Measurements from ENCODE around the gene NOL3. TPM values are rescaled to one million over a fixed set of nuclear protein-coding genes. Genes with fewer than 3 reads are reported as not detected.

NOL3 gene
- total RNA-seq, 1 donor from 2014 or later: 37.9 TPM

DNA sequence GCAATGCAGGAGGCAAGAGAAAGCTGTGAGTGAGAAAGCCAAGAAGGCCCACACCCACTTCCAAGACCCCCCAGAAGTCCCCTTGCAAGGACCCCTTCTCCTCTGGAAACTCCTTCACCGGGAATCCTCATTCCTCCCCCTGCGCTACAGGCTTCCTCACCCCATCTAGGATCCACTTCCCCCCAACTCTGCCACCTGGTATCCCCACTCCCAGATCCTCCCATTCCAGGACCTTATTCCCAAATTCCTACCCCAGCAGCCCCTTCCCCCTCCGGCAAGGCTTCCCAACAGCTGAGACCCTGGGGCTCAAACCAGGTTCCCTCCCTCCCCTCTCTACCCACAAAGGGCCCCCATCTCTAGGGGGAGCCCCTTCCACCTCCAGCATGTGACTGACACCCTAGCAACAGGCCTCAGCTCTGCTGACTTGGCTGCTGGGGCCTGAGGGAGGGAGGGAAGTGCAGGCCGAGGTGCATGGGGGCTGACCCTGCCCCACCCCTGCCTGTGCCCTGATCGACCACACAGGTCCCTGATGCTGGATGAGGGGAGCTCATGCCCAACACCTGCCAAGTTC lies 3.7 kb upstream of the NOL3 start:
- no peak for ATAC-seq
- no peak for DNase-seq (ENCODE audit: low spot score)
- intact Hi-C loops (cut with DNase I): no loop called here

DNA sequence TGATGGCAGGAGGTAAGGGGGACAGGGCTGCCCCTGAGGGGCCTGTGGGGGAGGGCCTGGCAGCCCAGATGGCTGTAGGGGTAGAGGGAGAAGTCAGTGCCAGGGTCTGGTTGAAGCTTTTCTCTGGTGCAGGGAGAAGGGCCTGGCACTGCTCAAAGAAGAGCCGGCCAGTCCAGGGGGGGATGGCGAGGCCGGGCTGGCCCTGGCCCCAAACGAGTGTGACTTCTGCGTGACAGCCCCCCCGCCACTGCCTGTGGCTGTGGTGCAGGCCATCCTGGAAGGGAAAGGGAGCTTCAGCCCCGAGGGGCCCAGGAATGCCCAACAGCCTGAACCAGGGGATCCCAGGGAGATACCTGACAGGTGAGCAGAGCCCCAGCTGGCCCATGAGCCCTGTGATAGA lies 2.8 kb upstream of the NOL3 start:
- ATAC-seq (no peak), DNase-seq (ENCODE audit: low spot score) (no peak)
- intact Hi-C loops (cut with DNase I): no loop called here

DNA sequence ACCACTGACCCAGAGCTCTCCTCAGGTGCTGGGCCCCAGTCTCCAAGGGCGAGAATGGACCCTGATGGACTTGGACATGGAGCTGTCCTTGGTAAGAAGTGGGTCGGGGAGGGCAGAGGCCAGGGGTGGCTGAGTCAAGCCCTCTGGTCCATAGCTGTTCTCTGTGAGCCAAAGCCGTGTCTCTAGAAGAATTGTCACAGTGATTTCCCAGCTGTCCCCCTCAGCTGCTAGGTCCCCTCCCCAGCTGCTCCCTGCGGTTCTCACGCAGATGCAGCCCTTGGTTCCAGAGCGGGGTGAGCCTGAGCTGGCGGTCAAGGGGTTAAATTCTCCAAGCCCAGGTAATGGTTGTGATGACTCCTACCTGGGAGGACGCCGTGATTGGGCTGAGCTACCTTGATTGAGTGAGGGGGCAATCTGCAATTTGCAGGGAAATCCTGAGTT lies 1.3 kb upstream of the NOL3 start:
- intact Hi-C loops (cut with DNase I): no loop called here
- DNase-seq (ENCODE audit: low spot score) (no peak), ATAC-seq (no peak)

DNA sequence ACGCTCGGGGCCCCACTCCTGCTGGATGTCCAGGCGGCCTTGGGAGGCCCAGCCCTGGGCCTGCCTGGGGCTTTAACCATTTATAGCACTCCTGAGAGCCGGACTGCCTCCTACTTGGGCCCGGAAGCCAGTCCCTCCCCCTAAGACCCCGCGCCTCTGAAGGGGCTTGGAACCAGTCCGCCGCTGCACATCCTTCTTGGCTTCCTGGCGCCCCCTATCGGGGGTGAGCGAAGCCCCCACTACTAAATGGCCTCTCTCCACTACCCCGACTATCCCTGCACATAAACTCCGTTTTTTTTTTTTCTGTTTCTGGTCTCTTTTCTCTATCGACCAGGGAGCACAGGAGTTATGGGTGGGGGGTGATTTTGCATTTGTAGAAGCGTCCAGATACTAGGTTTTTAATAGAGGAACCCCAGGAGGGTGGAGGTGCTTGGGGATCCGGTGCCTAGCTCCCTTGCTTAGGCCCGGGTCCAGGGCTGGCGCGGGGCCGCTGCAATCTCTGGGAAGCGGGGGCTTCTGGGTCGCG lies 633 bp upstream of the NOL3 start:
- intact Hi-C loops (cut with DNase I): no loop called here
- ATAC-seq (no peak), DNase-seq (ENCODE audit: low spot score) (no peak)

DNA sequence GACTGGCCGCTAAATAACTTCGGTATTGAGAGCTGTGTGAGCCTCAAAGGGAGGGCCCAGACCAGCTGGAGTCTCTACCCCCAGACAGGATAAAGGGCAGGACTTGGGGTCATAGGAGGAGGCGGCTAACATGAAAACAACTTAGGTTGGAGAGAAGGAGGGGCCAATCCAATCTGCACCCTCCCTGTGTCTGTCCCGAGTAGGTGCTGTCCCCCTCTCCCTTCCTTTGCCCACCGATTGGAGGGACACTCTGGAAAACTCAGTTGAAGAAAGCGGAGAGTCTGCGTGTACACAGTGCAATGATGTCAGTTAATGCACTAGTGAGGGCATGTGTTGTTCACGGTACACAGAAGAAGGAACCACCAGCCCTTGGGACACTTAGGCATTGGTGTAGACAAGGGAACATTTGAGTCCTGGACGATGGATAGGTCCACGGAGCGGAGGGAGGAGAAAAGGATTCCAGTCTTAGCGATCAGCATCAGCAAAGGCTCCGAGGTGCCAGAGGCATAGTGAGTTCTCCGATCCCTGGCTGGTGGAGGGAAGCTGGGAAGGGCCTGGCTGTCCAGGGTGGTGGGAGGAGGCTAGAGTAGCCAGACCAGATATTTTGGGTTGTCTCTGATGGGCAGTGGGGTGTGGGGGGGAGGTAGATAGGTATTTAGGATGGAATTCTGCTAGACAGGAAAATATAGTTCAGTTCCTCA lies 761 bp downstream of the NOL3 start:
- DNase-seq (ENCODE audit: low spot score) (no peak), ATAC-seq (peak; percentile 46)
- intact Hi-C loops (cut with DNase I): no loop called here

DNA sequence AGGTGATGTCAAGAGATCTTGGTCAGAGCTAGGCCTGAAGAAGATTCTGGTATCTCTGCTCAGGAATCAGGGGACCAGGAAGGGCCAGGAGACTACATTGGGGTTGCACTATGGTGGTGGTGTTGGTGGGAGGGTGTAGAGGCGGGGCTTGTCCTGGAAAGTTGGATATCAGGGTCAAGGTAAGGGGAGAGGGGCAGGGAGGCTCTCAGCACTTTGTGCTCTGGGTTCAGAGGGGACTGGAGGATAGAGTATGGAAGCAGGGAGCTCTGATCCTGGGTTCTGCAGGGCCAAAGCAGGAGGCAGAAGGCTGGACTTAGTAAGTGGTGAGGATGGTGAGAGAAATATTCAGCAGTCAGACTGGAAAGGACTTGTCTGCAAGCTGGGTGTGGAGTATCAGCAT lies 3.0 kb downstream of the NOL3 start:
- ATAC-seq (no peak), DNase-seq (ENCODE audit: low spot score) (no peak)
- intact Hi-C loops (cut with DNase I): no loop called here

DNA sequence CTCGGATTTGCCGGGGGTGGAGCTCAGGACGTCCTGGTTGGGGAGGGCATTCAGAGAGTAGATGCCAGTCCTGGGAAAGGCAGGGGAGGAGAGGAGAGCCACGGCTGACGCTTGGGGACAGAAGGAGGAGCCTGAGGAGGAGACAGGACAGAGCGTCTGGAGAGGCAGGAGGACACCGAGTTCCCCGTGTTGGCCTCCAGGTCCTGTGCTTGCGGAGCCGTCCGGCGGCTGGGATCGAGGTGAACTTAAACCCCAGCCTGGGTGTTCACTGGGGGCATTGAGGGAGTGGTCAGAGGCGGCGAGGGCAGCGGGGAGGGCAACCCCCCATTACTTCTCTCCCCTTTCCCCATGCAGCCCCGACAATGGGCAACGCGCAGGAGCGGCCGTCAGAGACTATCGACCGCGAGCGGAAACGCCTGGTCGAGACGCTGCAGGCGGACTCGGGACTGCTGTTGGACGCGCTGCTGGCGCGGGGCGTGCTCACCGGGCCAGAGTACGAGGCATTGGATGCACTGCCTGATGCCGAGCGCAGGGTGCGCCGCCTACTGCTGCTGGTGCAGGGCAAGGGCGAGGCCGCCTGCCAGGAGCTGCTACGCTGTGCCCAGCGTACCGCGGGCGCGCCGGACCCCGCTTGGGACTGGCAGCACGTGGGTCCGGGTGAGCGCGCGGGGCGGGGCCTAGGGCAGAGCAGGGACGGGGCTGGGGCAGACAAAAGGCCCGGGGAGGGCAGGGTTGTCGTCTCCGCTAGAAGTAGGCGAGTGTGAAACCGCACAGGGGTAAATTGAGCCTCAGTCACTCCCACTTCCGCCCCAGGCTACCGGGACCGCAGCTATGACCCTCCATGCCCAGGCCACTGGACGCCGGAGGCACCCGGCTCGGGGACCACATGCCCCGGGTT lies 3.7 kb downstream of the NOL3 start:
- ATAC-seq (peak; percentile 69), DNase-seq (ENCODE audit: low spot score) (peak; percentile 86)
- intact Hi-C loops (cut with DNase I): no loop called here

DNA sequence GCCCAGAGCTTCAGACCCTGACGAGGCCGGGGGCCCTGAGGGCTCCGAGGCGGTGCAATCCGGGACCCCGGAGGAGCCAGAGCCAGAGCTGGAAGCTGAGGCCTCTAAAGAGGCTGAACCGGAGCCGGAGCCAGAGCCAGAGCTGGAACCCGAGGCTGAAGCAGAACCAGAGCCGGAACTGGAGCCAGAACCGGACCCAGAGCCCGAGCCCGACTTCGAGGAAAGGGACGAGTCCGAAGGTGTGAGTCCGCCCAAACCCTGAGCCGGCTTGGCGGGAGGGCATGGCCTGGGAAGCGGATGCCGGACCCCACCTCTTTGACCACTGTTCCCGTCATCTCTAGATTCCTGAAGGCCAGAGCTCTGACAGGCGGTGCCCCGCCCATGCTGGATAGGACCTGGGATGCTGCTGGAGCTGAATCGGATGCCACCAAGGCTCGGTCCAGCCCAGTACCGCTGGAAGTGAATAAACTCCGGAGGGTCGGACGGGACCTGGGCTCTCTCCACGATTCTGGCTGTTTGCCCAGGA lies 4.4 kb downstream of the NOL3 start:
- no peak for ATAC-seq
- no peak for DNase-seq (ENCODE audit: low spot score)
- intact Hi-C loops (cut with DNase I): no loop called here

DNA sequence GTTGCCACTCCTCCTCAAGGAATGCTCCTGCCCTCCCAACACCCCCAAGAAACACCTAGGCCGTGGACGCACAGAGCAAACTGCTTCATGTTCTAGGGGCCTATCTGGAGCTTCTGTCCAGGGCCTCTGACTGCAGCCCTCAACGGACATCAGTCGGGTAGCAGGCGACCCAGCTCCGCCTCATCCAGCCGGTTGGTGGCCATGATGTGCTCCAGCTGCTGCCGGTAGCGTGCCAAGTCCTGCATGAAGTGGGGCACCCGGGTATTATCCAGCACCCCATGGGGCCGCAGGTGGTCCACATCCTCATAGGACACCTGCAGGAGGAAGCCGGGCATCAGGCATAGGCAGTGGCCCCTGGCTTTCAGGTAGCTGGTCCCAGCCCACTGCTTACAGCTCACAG lies 6.3 kb downstream of the NOL3 start:
- intact Hi-C loops (cut with DNase I): no loop called here
- no peak for DNase-seq (ENCODE audit: low spot score)

DNA sequence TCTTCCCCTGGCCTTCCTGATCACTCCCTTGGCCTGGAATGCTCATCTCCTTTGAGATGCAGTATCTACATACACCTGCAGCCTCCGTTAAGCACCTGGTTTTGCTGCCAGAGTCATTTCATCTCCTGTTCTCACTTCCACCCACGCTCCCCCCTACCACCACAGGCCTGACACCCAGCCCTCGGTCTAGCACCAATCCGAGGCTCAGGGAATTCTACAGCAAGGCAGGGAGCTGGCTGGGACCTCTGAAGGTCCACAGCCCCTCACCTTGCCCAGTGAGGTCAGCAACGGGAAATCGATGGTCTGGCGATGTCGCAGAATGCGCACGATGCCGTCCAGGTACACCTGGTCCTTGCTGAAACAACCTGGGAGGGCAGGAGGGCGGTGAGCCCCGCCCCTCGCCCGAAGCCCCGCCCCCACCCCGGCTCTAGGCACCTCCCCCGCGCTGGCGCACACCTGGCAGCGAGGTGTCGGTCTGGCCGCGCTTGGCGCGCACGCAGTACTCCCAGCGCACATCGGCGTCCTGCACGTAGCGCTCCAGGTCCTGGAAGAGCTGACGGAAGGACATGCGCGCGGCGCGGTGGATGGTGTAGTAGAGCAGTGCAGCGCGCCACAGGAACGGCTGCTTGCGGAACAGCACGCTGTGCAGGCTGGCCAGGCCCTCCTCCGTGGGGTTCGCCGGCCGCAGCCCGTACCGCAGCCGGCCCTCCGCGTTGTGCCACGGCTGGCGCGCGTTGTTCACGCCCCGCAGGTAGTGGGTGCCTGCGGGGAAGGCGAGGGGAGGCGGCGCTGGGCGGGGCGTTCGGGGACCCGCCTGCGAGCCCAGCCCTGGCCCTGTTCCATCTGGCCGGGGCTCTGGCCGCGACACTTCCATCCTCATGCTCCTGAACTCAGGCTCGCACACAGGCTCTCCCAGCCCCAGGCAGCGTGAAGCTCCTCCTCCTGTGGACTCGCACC lies 7.7 kb downstream of the NOL3 start:
- intact Hi-C loops (cut with DNase I): no loop called here
- no peak for DNase-seq (ENCODE audit: low spot score)
- ATAC-seq: no peak

More for the DNA sequence above, 6.3 kb downstream of the NOL3 start:
- ATAC-seq: no peak

DNA sequence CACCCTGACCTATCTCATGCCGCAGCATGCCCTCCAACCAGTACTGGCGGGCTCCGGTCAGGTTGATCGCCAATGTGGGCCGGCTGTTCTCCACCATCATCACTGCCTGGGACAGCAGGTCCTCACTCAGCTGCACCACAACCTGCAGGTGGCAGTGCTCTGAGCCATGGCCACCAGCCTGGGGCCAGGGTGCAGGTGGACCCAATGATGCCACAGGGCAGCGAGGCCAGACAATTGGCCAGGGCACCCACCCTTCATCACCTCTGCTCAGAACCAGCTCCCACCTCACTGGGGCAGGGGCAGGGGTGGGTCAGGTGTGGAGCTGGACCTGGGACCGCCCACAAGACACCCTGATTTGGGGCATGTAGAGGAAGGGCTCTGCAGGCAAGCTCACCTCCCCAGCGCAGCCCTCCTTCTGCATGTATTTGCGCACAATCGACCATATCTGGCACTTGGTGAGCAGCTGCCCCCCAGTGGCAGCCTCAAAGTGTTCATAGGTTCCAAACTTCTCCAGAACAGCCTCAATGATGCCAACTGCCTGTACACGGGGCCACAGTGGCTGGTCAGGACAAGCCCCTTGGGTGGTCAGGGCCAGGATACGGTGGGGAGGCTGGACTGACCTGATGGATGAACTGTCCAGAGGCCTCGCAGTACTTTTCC lies 9.2 kb downstream of the NOL3 start:
- ATAC-seq: no peak
- no peak for DNase-seq (ENCODE audit: low spot score)
- intact Hi-C loops (cut with DNase I): no loop called here

DNA sequence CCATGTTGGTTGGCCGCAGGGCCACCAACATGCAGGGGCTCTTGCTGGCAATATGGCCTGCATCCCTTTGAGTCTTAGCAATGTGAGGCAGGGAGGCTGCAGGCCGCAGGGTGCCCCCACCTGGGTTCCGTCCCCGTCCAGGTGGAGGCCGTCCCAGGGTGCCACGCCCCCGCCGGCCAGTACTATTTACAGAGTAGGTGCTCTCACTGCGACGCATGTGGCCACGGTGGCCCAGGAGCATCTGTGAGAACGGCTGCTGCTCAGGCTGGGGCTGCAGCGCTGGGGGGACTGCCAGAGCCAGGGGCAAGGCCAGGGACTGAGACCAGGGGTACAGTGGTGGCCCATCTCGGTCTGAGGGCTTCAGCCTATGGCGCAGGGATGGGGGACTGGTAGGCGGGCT lies 9.8 kb downstream of the NOL3 start:
- DNase-seq (ENCODE audit: low spot score): no peak

DNA sequence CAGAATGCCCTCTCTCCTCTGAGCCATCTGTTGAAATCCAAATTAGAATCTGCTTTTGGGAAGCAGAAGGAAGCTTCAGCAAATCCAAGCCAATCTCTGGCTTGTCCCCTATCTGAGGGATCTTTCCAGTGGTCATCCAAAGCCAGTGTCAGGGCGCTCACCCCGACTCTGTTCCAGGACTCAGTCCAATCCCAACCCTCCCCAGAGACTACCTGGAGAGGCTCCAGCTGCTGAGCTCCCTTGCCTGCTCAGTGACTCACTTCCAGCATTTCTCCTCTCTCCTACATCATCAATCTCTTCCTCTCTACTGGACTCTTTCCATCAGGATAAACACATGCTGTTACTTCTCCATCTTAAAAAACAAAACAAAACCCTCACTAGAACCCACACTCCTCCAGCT lies 11.0 kb downstream of the NOL3 start:
- intact Hi-C loops (cut with DNase I): no loop called here
- DNase-seq (ENCODE audit: low spot score) (no peak), ATAC-seq (no peak)

More for the DNA sequence above, 9.8 kb downstream of the NOL3 start:
- intact Hi-C loops (cut with DNase I): no loop called here
- ATAC-seq: no peak

DNA sequence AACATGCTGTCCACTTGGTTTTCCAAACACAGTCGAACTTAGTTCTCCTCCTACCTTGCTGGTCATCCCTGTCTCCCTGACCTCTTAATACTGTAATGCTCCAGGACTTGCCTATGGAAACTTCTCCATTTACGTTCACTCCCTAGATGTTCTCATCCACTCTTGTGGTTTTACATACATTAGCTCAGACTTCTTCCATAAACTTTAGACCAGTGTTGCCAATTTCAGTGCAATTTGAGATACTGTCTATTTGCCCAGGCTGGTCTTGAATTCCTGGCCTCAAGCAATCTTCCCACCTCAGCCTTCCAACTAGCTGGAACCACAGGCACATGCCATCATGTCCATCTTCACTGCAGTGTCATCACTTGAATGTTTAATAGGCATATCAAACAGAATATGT lies 11.9 kb downstream of the NOL3 start:
- intact Hi-C loops (cut with DNase I): no loop called here
- DNase-seq (ENCODE audit: low spot score): no peak
- no peak for ATAC-seq

DNA sequence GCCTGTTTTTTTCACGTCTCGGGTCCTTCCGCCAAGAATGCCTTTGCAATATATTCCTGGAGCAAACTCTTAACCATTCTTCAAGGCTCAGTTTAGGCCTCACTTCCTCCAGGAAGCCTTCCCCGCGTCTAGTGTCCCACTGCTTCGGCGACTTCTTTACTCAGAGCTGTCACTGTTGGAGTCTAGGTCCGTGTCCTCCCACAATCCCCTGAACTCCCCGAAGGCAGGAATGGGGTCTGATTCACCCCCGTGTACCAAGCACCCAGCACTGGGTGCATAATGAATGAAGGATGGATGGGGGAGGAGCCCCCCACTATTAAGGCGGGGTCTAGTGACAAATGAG lies 12.9 kb downstream of the NOL3 start:
- ATAC-seq (no peak), DNase-seq (ENCODE audit: low spot score) (no peak)
- intact Hi-C loops (cut with DNase I): no loop called here

DNA sequence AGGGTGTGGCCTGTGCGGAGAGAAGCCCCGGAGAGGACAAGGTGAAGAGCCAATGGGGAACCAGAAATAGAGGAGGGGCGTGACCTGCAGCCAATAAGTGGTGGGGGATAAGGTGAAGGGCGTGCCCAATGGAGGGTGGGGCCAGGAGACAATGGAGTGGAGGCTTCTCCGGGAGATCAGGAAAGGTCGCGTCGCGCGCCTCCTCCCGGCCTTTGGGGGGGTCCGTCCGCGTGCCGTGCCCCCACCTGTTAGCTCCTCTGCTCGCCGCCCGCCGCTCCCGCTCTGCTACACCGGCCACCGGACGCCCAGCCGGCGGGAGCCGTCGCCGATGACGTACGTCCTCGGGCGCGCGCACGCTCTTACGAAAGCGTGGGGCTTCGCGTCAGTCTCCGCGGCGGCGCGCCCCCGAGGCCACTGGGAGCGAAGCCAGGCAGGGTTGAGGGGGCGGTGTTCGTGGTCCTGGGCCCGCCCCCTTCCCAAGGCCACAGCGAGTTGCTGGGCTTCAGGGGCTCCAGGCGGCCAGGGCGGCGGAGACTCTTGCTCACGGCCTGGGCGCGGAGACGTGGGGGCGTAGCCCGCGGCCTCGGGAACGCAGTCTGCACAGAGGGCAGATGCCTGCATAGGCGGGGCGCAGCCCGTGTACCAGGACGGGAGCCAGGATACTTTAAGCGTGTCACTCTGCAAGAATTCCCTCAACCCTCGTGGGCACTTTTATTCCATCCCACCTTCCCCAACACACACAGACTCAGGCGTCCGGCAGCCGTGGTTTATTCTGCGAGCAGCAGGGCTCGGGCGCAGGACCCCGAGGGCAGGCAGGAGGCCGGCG lies 13.5 kb downstream of the NOL3 start, which contains the start of gene MATCAP1:
MATCAP1 (minus strand) TSS at position 337 of the 826 bp plus-strand sequence. CDS start 3,353 bp downstream, outside the sequence.
- ATAC-seq (peak; percentile 93), DNase-seq (ENCODE audit: low spot score) (peak; percentile 95)
- intact Hi-C loops (cut with DNase I): no loop called here

DNA sequence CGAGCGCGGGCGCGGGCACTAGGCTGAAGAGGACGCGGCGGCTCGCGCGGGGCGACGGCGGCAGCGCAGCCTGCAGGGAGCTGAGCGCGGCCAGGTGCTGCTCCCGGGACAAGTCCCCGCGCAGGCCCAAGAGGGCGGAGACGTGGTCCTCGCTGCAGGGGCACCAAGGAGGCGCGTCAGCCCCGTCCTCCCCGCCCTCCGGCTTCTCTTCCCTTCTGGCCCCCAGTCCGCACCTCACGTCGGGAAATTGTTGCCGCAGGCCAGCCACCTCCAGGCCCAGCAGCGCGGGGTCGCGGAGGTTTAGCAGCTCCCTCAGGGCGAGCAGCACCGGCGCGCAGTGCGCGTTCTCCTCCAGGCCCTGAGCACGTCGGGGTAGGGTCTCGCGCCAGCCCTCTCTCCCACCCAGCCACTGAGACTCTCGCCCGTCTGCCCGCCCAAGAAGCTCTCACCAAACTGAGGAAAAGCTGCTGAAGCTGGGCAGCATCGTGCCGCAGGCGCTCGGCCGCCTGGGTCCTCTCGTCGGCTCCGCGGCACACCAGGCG lies 14.2 kb downstream of the NOL3 start:
- no peak for ATAC-seq
- intact Hi-C loops (cut with DNase I): no loop called here
- no peak for DNase-seq (ENCODE audit: low spot score)

Data from sciatic nerve (tissue), 2 donors.